ENCODE results near the gene FAM47C.
"Not testable (repeated sequence)": the region's sequence is repeated elsewhere in the genome, so short reads cannot be mapped to it uniquely, and the experiment has no call there.

The FAM47C gene

GRCh38 chrX:37036674-37037220 is 28.6 kb downstream of the FAM47C start:
- H3K27ac Mint-ChIP-seq; H3K4me3 Mint-ChIP-seq; H3K36me3 Mint-ChIP-seq (ENCODE audit: low read depth); H3K9me3 Mint-ChIP-seq; H3K27me3 Mint-ChIP-seq; intact Hi-C loops (cut with micrococcal nuclease); H3K4me1 Mint-ChIP-seq (ENCODE audit: low read depth): not testable (repeated sequence)

GRCh38 chrX:37038814-37039213 is 30.6 kb downstream of the FAM47C start:
- H3K27ac Mint-ChIP-seq; H3K4me1 Mint-ChIP-seq (ENCODE audit: low read depth); intact Hi-C loops (cut with micrococcal nuclease); H3K9me3 Mint-ChIP-seq; H3K4me3 Mint-ChIP-seq; H3K36me3 Mint-ChIP-seq (ENCODE audit: low read depth); H3K27me3 Mint-ChIP-seq: not testable (repeated sequence)

GRCh38 chrX:37042956-37043885 is 35.1 kb downstream of the FAM47C start:
- H3K9me3 Mint-ChIP-seq; intact Hi-C loops (cut with micrococcal nuclease); H3K36me3 Mint-ChIP-seq (ENCODE audit: low read depth); H3K4me3 Mint-ChIP-seq; H3K27ac Mint-ChIP-seq; H3K4me1 Mint-ChIP-seq (ENCODE audit: low read depth); H3K27me3 Mint-ChIP-seq: not testable (repeated sequence)

GRCh38 chrX:37047776-37048175 is 39.6 kb downstream of the FAM47C start:
- Mint-ChIP-seq H3K27ac (no peak overlapping the region), H3K27me3 (no peaks in the 10 kb centered on the region), H3K4me1 (ENCODE audit: low read depth) (no peaks in the 10 kb centered on the region), H3K36me3 (ENCODE audit: low read depth) (no peaks in the 10 kb centered on the region), H3K9me3 (no peaks in the 10 kb centered on the region), H3K4me3 (no peak overlapping the region)
- intact Hi-C loops (cut with micrococcal nuclease): no loop called here

GRCh38 chrX:37057572-37057971 is 49.4 kb downstream of the FAM47C start:
- H3K4me3 Mint-ChIP-seq; H3K4me1 Mint-ChIP-seq (ENCODE audit: low read depth); H3K27ac Mint-ChIP-seq; H3K27me3 Mint-ChIP-seq; intact Hi-C loops (cut with micrococcal nuclease); H3K9me3 Mint-ChIP-seq; H3K36me3 Mint-ChIP-seq (ENCODE audit: low read depth): not testable (repeated sequence)

- no peak overlapping the region for H3K27ac Mint-ChIP-seq
- intact Hi-C loops (cut with micrococcal nuclease): no loop called here
- no peaks in the 10 kb centered on the region for H3K4me1 Mint-ChIP-seq (ENCODE audit: low read depth)
- no peaks in the 10 kb centered on the region for H3K9me3 Mint-ChIP-seq
- H3K4me3 Mint-ChIP-seq: no peak overlapping the region
- no peaks in the 10 kb centered on the region for H3K27me3 Mint-ChIP-seq
- H3K36me3 Mint-ChIP-seq (ENCODE audit: low read depth): no peaks in the 10 kb centered on the region
Measured at GRCh38 chrX:37060999-37061398, 52.8 kb downstream of the FAM47C start.

Measured in dendritic cell treated with granulocyte-macrophage colony-stimulating factor and Interleukin-4, amounts not matched to agents 40 ng/mL and 50 ng/mL, for 4 days (primary cell).